ENCODE measurements around the gene XPR1. TPM values are rescaled to one million over a fixed set of nuclear protein-coding genes. Genes with fewer than 3 reads are reported as not detected.

The XPR1 gene
- total and polyA plus RNA-seq, 2 donors (not counting 3 experiments of a cell fraction or from before 2014, with no cell fraction given) = 23.9 to 26.7 TPM

GRCh38 chr1:180598333-180598974, 33.4 kb upstream of the XPR1 start:
- no peaks in the 10 kb centered on the region for H3K36me3 ChIP-seq (ENCODE audit: control insufficient read depth in 2 of 2, extremely low read depth in 1 of 2, insufficient read depth in 2 of 2, low read length in 2 of 2)
- no peak overlapping the region for H3K9ac ChIP-seq (replicated peaks; ENCODE audit: extremely low read depth, insufficient read depth, low read length)
- H3K9me3 ChIP-seq (replicated peaks; ENCODE audit: control insufficient read depth, insufficient read depth, low read length) = no peaks in the 10 kb centered on the region
- no peak overlapping the region for H2AFZ ChIP-seq (ENCODE audit: low read depth, low read length)
- no peak overlapping the region for H3K4me3 ChIP-seq (replicated peaks in 1 of 3; ENCODE audit: insufficient read depth in 1 of 3, low read depth in 1 of 3, low read length in 3 of 3)
- no peak for FAIRE-seq
- H4K20me1 ChIP-seq (replicated peaks; ENCODE audit: control insufficient read depth, extremely low read depth, insufficient read depth, low read length) = no peaks in the 10 kb centered on the region
- no peak for TF ChIP-seq JUN (IDR thresholded peaks at IDR 0.05; ENCODE audit: borderline replicate concordance, insufficient read depth, insufficient read length, low read depth)
- TF ChIP-seq GATA2 (IDR thresholded peaks at IDR 0.05; ENCODE audit: insufficient read depth, insufficient read length, low read depth, low read length) = no peak
- no peak for TF ChIP-seq FOS (IDR thresholded peaks at IDR 0.05; ENCODE audit: borderline replicate concordance, insufficient read depth, low read length)
- H3K79me2 ChIP-seq (ENCODE audit: control insufficient read depth, insufficient read depth, low read length) = no peaks in the 10 kb centered on the region
- dilution Hi-C loops (cut with MboI; ENCODE audit: extremely low pct_ligation_motif_present, low sequenced_read_pairs) = no loop called here
- no TSS peak for BruUV-seq (replicated peaks)
- no peak for DNase-seq (ENCODE audit: low read depth, low spot score)
- CTCF ChIA-PET = no interaction called here
- POLR2A ChIA-PET = no interaction called here
- H3K27ac ChIP-seq (ENCODE audit: insufficient read depth, low read depth, low read length) = no peak overlapping the region
- no peaks in the 10 kb centered on the region for H3K4me1 ChIP-seq (ENCODE audit: control insufficient read depth, extremely low read depth, insufficient read depth, low read length)
- H3K4me2 ChIP-seq (ENCODE audit: insufficient read depth, low read length) = no peak overlapping the region
- no peaks in the 10 kb centered on the region for H3K9me1 ChIP-seq (replicated peaks; ENCODE audit: control insufficient read depth, extremely low read depth, insufficient read depth, low read length)
- peaks cover 13 to 15% of the 10 kb centered on the region in 2 experiments for H3K27me3 ChIP-seq (ENCODE audit: control insufficient read depth in 2 of 2, insufficient read depth in 2 of 2, low read length in 2 of 2)
- intact Hi-C loops (cut with micrococcal nuclease) = no loop called here

GRCh38 chr1:180600343-180600742, 31.5 kb upstream of the XPR1 start:
- TF ChIP-seq MYC (IDR thresholded peaks at IDR 0.05; ENCODE audit: low read depth, low read length) (no peak), POLR2AphosphoS5 (IDR thresholded peaks at IDR 0.05; ENCODE audit: insufficient read depth, low read depth, low read length) (no peak), MAX (IDR thresholded peaks at IDR 0.05; ENCODE audit: insufficient read depth, insufficient read length) (no peak), POLR2A (IDR thresholded peaks at IDR 0.05; ENCODE audit: low read depth, low read length) (no peak), FOS (IDR thresholded peaks at IDR 0.05; ENCODE audit: borderline replicate concordance, insufficient read depth, low read length) (no peak), EZH2 (IDR thresholded peaks at IDR 0.05; ENCODE audit: borderline replicate concordance, low read depth, low read length, severe bottlenecking) (no peak)
- Histone ChIP-seq H3K9me3 (replicated peaks; ENCODE audit: control insufficient read depth, insufficient read depth, low read length) (no peaks in the 10 kb centered on the region), H3K36me3 (ENCODE audit: control insufficient read depth in 2 of 2, extremely low read depth in 1 of 2, insufficient read depth in 2 of 2, low read length in 2 of 2) (no peaks in the 10 kb centered on the region), H3K4me2 (ENCODE audit: insufficient read depth, low read length) (no peak overlapping the region), H3K4me3 (replicated peaks in 1 of 3; ENCODE audit: insufficient read depth in 1 of 3, low read depth in 1 of 3, low read length in 3 of 3) (no peak overlapping the region), H3K27me3 (ENCODE audit: control insufficient read depth in 2 of 2, insufficient read depth in 2 of 2, low read length in 2 of 2) (peaks cover 10 to 12% of the 10 kb centered on the region in 2 experiments), H3K4me1 (ENCODE audit: control insufficient read depth, extremely low read depth, insufficient read depth, low read length) (no peaks in the 10 kb centered on the region), H3K9me1 (replicated peaks; ENCODE audit: control insufficient read depth, extremely low read depth, insufficient read depth, low read length) (no peaks in the 10 kb centered on the region), H2AFZ (ENCODE audit: low read depth, low read length) (no peak overlapping the region), H3K27ac (ENCODE audit: insufficient read depth, low read depth, low read length) (no peak overlapping the region), H4K20me1 (replicated peaks; ENCODE audit: control insufficient read depth, extremely low read depth, insufficient read depth, low read length) (no peaks in the 10 kb centered on the region), H3K79me2 (ENCODE audit: control insufficient read depth, insufficient read depth, low read length) (no peaks in the 10 kb centered on the region), H3K9ac (replicated peaks; ENCODE audit: extremely low read depth, insufficient read depth, low read length) (no peak overlapping the region)
- dilution Hi-C loops (cut with MboI; ENCODE audit: extremely low pct_ligation_motif_present, low sequenced_read_pairs) (no loop called here), intact Hi-C loops (cut with micrococcal nuclease) (no loop called here)
- no TSS peak for BruUV-seq (replicated peaks)
- DNase-seq (ENCODE audit: low read depth, low spot score) (no peak), FAIRE-seq (no peak)
- CTCF ChIA-PET = no interaction called here
- POLR2A ChIA-PET = no interaction called here

Measured in endothelial cell of umbilical vein (primary cell).